SK-N-SH treated with all-trans-retinoic acid at 6 μM for 48 hours (cell line): Measurements from ENCODE around the gene C1orf56.

Source experiments
- ATAC-seq: fragments of 200-7000 bp; cut with Tn5 transposase; 3 replicates; pipeline ENCODE4 v1.9.1; 2020; ENCODE audit warnings: mild to moderate bottlenecking, moderate library complexity
- ARNTL ChIP-seq: fragments of 450-650 bp; formaldehyde crosslinking; IDR thresholded peaks from 2 replicates; pipeline ENCODE4 v1.5.0; 2020; ENCODE audit warnings: low read depth, mild to moderate bottlenecking, moderate library complexity, borderline replicate concordance
- BACH2 ChIP-seq: fragments of 250-450 bp; sonication (Bioruptor Pico); IDR thresholded peaks from 2 replicates; pipeline ENCODE4 v1.9.0; 2021; ENCODE audit warnings: mild to moderate bottlenecking, borderline replicate concordance
- CSDC2 ChIP-seq: fragments of 250-450 bp; sonication (Bioruptor Pico); IDR thresholded peaks from 2 replicates; pipeline ENCODE4 v1.5.0; 2020; ENCODE audit warnings: mild to moderate bottlenecking, moderate library complexity
- CSRNP3 ChIP-seq: fragments of 250-450 bp; sonication (Bioruptor Pico); IDR thresholded peaks from 2 replicates; pipeline ENCODE4 v1.5.1; 2021; ENCODE audit warnings: mild to moderate bottlenecking, moderate library complexity
- ESRRG ChIP-seq: fragments of 250-450 bp; sonication (Bioruptor Pico); IDR thresholded peaks from 2 replicates; pipeline ENCODE4 v1.6.1; 2021; ENCODE audit warnings: mild to moderate bottlenecking
- GLIS3 ChIP-seq: fragments of 250-450 bp; sonication (Bioruptor Pico); IDR thresholded peaks from 2 replicates; pipeline ENCODE4 v1.5.0; 2020; ENCODE audit warnings: mild to moderate bottlenecking, moderate library complexity
- ISL1 ChIP-seq: fragments of 250-450 bp; sonication (Bioruptor Pico); IDR thresholded peaks from 2 replicates; pipeline ENCODE4 v2.1.2; 2022; ENCODE audit warnings: mild to moderate bottlenecking, moderate library complexity
- PATZ1 ChIP-seq: fragments of 250-450 bp; sonication (Bioruptor Pico); IDR thresholded peaks from 2 replicates; pipeline ENCODE4 v1.8.0; 2020; ENCODE audit warnings: mild to moderate bottlenecking, moderate library complexity, borderline replicate concordance
- POU6F1 ChIP-seq: fragments of 250-450 bp; sonication (Bioruptor Pico); IDR thresholded peaks from 2 replicates; pipeline ENCODE4 v1.8.0; 2021; ENCODE audit warnings: low read depth, mild to moderate bottlenecking, moderate library complexity, borderline replicate concordance
- PPARA ChIP-seq: fragments of 250-450 bp; sonication (Bioruptor Pico); IDR thresholded peaks from 2 replicates; pipeline ENCODE4 v1.5.0; 2020; ENCODE audit warnings: mild to moderate bottlenecking, borderline replicate concordance
- RARB ChIP-seq: fragments of 250-450 bp; sonication (Bioruptor Pico); IDR thresholded peaks from 2 replicates; pipeline ENCODE4 v1.8.0; 2021; ENCODE audit warnings: mild to moderate bottlenecking, moderate library complexity
- SNAI2 ChIP-seq: fragments of 250-450 bp; sonication (Bioruptor Pico); IDR thresholded peaks from 2 replicates; pipeline ENCODE4 v1.5.0; 2020; ENCODE audit warnings: mild to moderate bottlenecking, moderate library complexity
- TCF4 ChIP-seq: fragments of 250-450 bp; sonication (Bioruptor Pico); IDR thresholded peaks from 2 replicates; pipeline ENCODE4 v1.8.0; 2021; ENCODE audit warnings: mild to moderate bottlenecking, moderate library complexity, borderline replicate concordance
- TSHZ2 ChIP-seq: fragments of 250-450 bp; sonication (Bioruptor Pico); IDR thresholded peaks from 2 replicates; pipeline ENCODE4 v1.5.0; 2020; ENCODE audit warnings: mild to moderate bottlenecking, moderate library complexity
- ZC3H10 ChIP-seq: fragments of 250-450 bp; sonication (Bioruptor Pico); IDR thresholded peaks from 2 replicates; pipeline ENCODE4 v1.5.1; 2021; ENCODE audit warnings: mild to moderate bottlenecking, moderate library complexity
- ZFP3 ChIP-seq: fragments of 250-450 bp; sonication (Bioruptor Pico); IDR thresholded peaks from 2 replicates; pipeline ENCODE4 v1.5.0; 2020; ENCODE audit warnings: mild to moderate bottlenecking, moderate library complexity
- ZFP30 ChIP-seq: fragments of 450-650 bp; formaldehyde crosslinking; IDR thresholded peaks from 2 replicates; pipeline ENCODE4 v1.5.0; 2022; ENCODE audit warnings: mild to moderate bottlenecking, moderate library complexity
- ZNF565 ChIP-seq: fragments of 450-650 bp; formaldehyde crosslinking; conservative IDR thresholded peaks from 2 replicates; pipeline ENCODE4 v1.5.0; 2020; ENCODE audit warnings: low read depth, mild to moderate bottlenecking, moderate library complexity
- ZNF70 ChIP-seq: fragments of 450-650 bp; formaldehyde crosslinking; IDR thresholded peaks from 2 replicates; pipeline ENCODE4 v1.5.0; 2020; ENCODE audit warnings: mild to moderate bottlenecking, moderate library complexity
- ZNF8 ChIP-seq: fragments of 450-650 bp; formaldehyde crosslinking; IDR thresholded peaks from 2 replicates; pipeline ENCODE4 v1.5.0; 2020; ENCODE audit warnings: mild to moderate bottlenecking, moderate library complexity

Gene C1orf56

GRCh38 chr1:151047591-151047924, at the start of gene C1orf56:
Gene C1orf56, plus strand, starts transcription at chr1:151047751. Its CDS starts 97 bp downstream, at chr1:151047848.
- peak; percentile 79 for ATAC-seq
- TF ChIP-seq PATZ1 (0 out of 2 replicates have a peak, but pooled peaks have one; percentile 41), ZFP3 (CRISPR knock-in tag) (no peak), RARB (no peak)

- ATAC-seq = no peak
- no peak for TF ChIP-seq CSRNP3 (CRISPR knock-in tag)
- TF ChIP-seq ISL1 = no peak
- TF ChIP-seq PATZ1 = no peak
- no peak for TF ChIP-seq CSDC2 (CRISPR knock-in tag)
- no peak for TF ChIP-seq TCF4 (CRISPR knock-in tag)
- no peak for TF ChIP-seq TSHZ2 (CRISPR knock-in tag)
- TF ChIP-seq ZC3H10 (CRISPR knock-in tag) = no peak
- no peak for TF ChIP-seq SNAI2
- no peak for TF ChIP-seq ESRRG (CRISPR knock-in tag)
- TF ChIP-seq ZNF70 (CRISPR knock-in tag) = no peak
- TF ChIP-seq RARB = no peak
- TF ChIP-seq ZNF8 = no peak
- no peak for TF ChIP-seq GLIS3 (CRISPR knock-in tag)
- no peak for TF ChIP-seq PPARA (CRISPR knock-in tag)
- TF ChIP-seq ZNF565 (CRISPR knock-in tag) = no peak
- no peak for TF ChIP-seq ZFP30 (CRISPR knock-in tag)
- TF ChIP-seq BACH2 = no peak
Measured at GRCh38 chr1:150997949-150998348, 49.6 kb upstream of the C1orf56 start.

GRCh38 chr1:150999051-150999674, 48.4 kb upstream of the C1orf56 start:
- ATAC-seq = peak; percentile 26; the same call in 2 of the 3 replicates
- TF ChIP-seq ESRRG (CRISPR knock-in tag) (no peak), POU6F1 (no peak), ZNF70 (CRISPR knock-in tag) (no peak), SNAI2 (no peak), PATZ1 (no peak), PPARA (CRISPR knock-in tag) (no peak), ZFP30 (CRISPR knock-in tag) (no peak), ZNF565 (CRISPR knock-in tag) (no peak), CSDC2 (CRISPR knock-in tag) (no peak), ARNTL (no peak), CSRNP3 (CRISPR knock-in tag) (no peak), TSHZ2 (CRISPR knock-in tag) (no peak), ISL1 (no peak), ZNF8 (no peak), TCF4 (CRISPR knock-in tag) (no peak), RARB (no peak)
